Right ventricle myocardium inferior (tissue), 1 donor: ENCODE measurements around the gene ZNF570. TPM values are rescaled to one million over a fixed set of nuclear protein-coding genes. Genes with fewer than 3 reads are reported as not detected.

Experiments
- ATAC-seq: fragments of 200-7000 bp; cut with Tn5 transposase; one replicate; pipeline ENCODE4 v1.9.1; 2020; ENCODE audit warnings: mild to moderate bottlenecking, moderate library complexity
- DNase-seq: peaks from one replicate; pipeline ENCODE4 v3.0.0; 2021; ENCODE audit errors: missing footprints
- intact Hi-C: fragments of 100-400 bp; cut with DNase I; formaldehyde crosslinking; loops from one replicate; pipeline ENCODE4 v1.11.0; 2022
- total RNA-seq: library from RNA; stranded (reverse); fragmentation: NEBNext Ultra II Directional; extraction: Animal tissue kit (Norgen Biotek cat#: 25700); gene quantifications from one replicate; pipeline ENCODE4 v1.2.1, GENCODE V29; 2021
- donor health status: DM: no; HTN: yes; CAD: no; lungs with severe emphysema.

The ZNF570 gene
- total RNA-seq, 1 donor from 2014 or later, result 8.4 TPM

DNA sequence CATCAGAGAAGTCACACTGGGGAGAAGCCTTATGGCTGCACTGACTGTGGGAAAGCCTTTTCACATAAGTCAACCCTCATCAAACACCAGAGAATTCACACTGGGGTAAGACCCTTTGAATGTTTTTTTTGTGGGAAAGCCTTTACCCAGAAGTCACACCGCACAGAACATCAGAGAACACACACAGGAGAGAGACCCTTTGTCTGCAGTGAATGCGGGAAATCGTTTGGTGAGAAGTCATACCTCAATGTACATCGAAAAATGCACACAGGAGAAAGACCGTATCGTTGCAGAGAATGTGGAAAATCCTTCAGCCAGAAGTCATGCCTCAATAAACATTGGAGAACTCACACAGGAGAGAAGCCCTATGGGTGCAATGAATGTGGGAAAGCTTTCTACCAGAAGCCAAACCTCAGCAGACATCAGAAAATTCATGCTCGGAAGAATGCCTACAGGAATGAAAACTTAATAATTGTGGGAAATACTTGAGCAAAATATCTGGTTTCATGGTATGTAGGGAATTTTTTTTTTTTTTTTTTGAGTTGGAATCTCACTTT is 68.3 kb downstream of the ZNF570 start:
- DNase-seq (no peak), ATAC-seq (no peak)
- intact Hi-C loops, result no loop called here

Other genes with a start within 250 kb of the ZNF570 start
- 5.6 TPM for gene ZNF527, start 98.3 kb upstream of the ZNF570 start, total RNA-seq
- 6.0 TPM for gene ZNF569, start 1.9 kb upstream of the ZNF570 start, total RNA-seq
- 5.4 TPM for gene ZNF793, start 37.6 kb downstream of the ZNF570 start, total RNA-seq
- 3.8 TPM for gene ZNF571, start 125.4 kb downstream of the ZNF570 start, total RNA-seq
- 6.8 TPM for gene ZNF540, start 125.5 kb downstream of the ZNF570 start, total RNA-seq
- gene ZFP30, start 186.1 kb downstream of the ZNF570 start, total RNA-seq, result 6.9 TPM